Measurements from ENCODE around the gene CXCR3. TPM values are rescaled to one million over a fixed set of nuclear protein-coding genes. Genes with fewer than 3 reads are reported as not detected.
"Not testable (repeated sequence)": the region's sequence is repeated elsewhere in the genome, so short reads cannot be mapped to it uniquely, and the experiment has no call there.

Gene CXCR3
- total and polyA plus RNA-seq, 7 experiments from 2014 or later = 0.84 to 70.5 (median 1.5) TPM

GRCh38 chrX:71593210-71593609 is 25.1 kb downstream of the CXCR3 start:
- not testable (repeated sequence) for H3K4me3 ChIP-seq (ENCODE audit: low read length); H3K27me3 Mint-ChIP-seq; H3K27ac Mint-ChIP-seq

DNA sequence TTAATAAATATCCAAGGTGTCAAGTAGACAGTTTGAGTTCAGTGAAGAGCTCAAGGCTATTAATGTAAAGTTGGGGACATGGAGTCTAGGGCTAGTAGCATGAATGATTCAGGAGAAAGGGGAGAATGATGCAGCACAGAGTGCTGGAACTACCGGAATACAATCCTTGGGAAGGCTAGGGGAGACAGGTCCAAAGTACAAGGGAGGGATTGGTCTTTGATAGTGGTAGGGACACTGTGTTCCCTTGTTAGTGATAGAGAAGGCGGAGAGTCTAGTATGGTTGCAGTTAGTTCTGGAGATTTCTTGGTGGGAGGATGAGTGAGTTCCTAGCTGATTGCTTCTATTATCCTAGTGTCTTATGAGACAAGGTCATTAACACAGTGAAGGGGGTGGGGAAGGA is 31.4 kb downstream of the CXCR3 start:
- Histone ChIP-seq H3K4me3 (ENCODE audit: low read length) (no peak overlapping the region), H3K27me3 (ENCODE audit: control insufficient read depth in 2 of 2, insufficient read depth in 2 of 2, low read length in 2 of 2) (no peaks in the 10 kb centered on the region), H3K27ac (ENCODE audit: low read depth, low read length) (no peak overlapping the region), H3K36me3 (ENCODE audit: control insufficient read depth in 2 of 3, insufficient read depth in 3 of 3, low read length in 3 of 3) (no peaks in the 10 kb centered on the region), H3K9me3 (ENCODE audit: control insufficient read depth in 2 of 3, low read length in 3 of 3) (no peaks in the 10 kb centered on the region), H3K4me1 (ENCODE audit: control insufficient read depth in 2 of 2, insufficient read depth in 2 of 2, low read length in 2 of 2) (no peaks in the 10 kb centered on the region)
- ChIA-PET POLR2A (no interaction called here), CTCF (no interaction called here)
- H3K9me3 Mint-ChIP-seq = no peaks in the 10 kb centered on the region
- peak overlapping the region in 4 of 9 donors; percentile 1 to 21 (median 14) for H3K27ac Mint-ChIP-seq
- peaks cover 0 to 7% (median 2%) of the 10 kb centered on the region in 7 donors for H3K4me1 Mint-ChIP-seq
- no peak overlapping the region for H3K4me3 Mint-ChIP-seq
- no peak for ATAC-seq
- no peak for DNase-seq
- no peaks in the 10 kb centered on the region for H3K27me3 Mint-ChIP-seq
- H3K36me3 Mint-ChIP-seq = peaks cover 0 to 6% (median 0%) of the 10 kb centered on the region in 5 donors
- intact Hi-C loops (cut with micrococcal nuclease) = no loop called here

More at GRCh38 chrX:71593210-71593609, 25.1 kb downstream of the CXCR3 start:
- intact Hi-C loops (cut with micrococcal nuclease); CTCF ChIA-PET; ATAC-seq; H3K27me3 ChIP-seq (ENCODE audit: control insufficient read depth in 2 of 2, insufficient read depth in 2 of 2, low read length in 2 of 2); H3K9me3 ChIP-seq (ENCODE audit: control insufficient read depth in 2 of 3, low read length in 3 of 3); H3K9me3 Mint-ChIP-seq; H3K4me1 ChIP-seq (ENCODE audit: control insufficient read depth in 2 of 2, insufficient read depth in 2 of 2, low read length in 2 of 2); H3K4me3 Mint-ChIP-seq; H3K4me1 Mint-ChIP-seq; DNase-seq; H3K27ac ChIP-seq (ENCODE audit: low read depth, low read length); POLR2A ChIA-PET: not testable (repeated sequence)
- peaks cover 4 to 11% (median 10%) of the 10 kb centered on the region in 5 donors for H3K36me3 Mint-ChIP-seq
- H3K36me3 ChIP-seq (ENCODE audit: control insufficient read depth in 2 of 3, insufficient read depth in 3 of 3, low read length in 3 of 3) = peaks cover 0 to 10% (median 0%) of the 10 kb centered on the region in 3 experiments

DNA sequence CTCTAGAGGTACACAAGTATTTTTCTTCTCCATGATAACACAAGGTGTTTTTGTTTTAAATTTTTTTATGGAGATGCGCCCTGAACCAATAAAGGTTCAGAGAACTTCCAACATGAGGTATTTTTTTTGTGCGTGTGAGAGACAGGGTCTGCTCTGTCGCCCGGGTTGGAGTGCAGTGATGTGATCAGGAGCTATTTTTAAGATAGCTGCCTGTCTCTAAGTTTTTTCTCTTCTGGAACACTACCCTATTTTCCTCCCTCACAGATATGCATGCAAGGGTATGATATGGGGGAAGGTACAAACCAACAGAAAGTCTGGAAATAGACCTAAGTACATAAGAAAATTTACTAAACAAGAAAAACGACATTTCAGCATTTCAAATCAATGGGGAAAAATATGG is 37.1 kb downstream of the CXCR3 start:
- Mint-ChIP-seq H3K4me1 (peaks cover 0 to 7% (median 2%) of the 10 kb centered on the region in 7 donors), H3K9me3 (peaks cover 0 to 3% (median 0%) of the 10 kb centered on the region in 11 donors), H3K36me3 (peaks cover 0 to 10% (median 3%) of the 10 kb centered on the region in 5 donors), H3K27me3 (no peaks in the 10 kb centered on the region), H3K27ac (peak overlapping the region in 1 of 9 donors; percentile 45), H3K4me3 (no peak overlapping the region)
- Histone ChIP-seq H3K36me3 (ENCODE audit: control insufficient read depth in 2 of 3, insufficient read depth in 3 of 3, low read length in 3 of 3) (peaks cover 0 to 3% (median 0%) of the 10 kb centered on the region in 3 experiments), H3K4me3 (ENCODE audit: low read length) (no peak overlapping the region), H3K27ac (ENCODE audit: low read depth, low read length) (no peak overlapping the region), H3K4me1 (ENCODE audit: control insufficient read depth in 2 of 2, insufficient read depth in 2 of 2, low read length in 2 of 2) (no peaks in the 10 kb centered on the region), H3K27me3 (ENCODE audit: control insufficient read depth in 2 of 2, insufficient read depth in 2 of 2, low read length in 2 of 2) (no peaks in the 10 kb centered on the region), H3K9me3 (ENCODE audit: control insufficient read depth in 2 of 3, low read length in 3 of 3) (no peaks in the 10 kb centered on the region)
- no peak for DNase-seq
- POLR2A ChIA-PET = no interaction called here
- CTCF ChIA-PET = no interaction called here
- no peak for ATAC-seq
- intact Hi-C loops (cut with micrococcal nuclease) = loop anchor here (5.0 kb wide), 1 partner anchor 71 kb away; no protein-coding TSS in a partner anchor

GRCh38 chrX:71579990-71580380 is 38.3 kb downstream of the CXCR3 start:
- Histone ChIP-seq H3K4me3 (ENCODE audit: low read length) (no peak overlapping the region), H3K27ac (ENCODE audit: low read depth, low read length) (no peak overlapping the region), H3K9me3 (ENCODE audit: control insufficient read depth in 2 of 3, low read length in 3 of 3) (no peaks in the 10 kb centered on the region), H3K4me1 (ENCODE audit: control insufficient read depth in 2 of 2, insufficient read depth in 2 of 2, low read length in 2 of 2) (no peaks in the 10 kb centered on the region), H3K27me3 (ENCODE audit: control insufficient read depth in 2 of 2, insufficient read depth in 2 of 2, low read length in 2 of 2) (no peaks in the 10 kb centered on the region), H3K36me3 (ENCODE audit: control insufficient read depth in 2 of 3, insufficient read depth in 3 of 3, low read length in 3 of 3) (peaks cover 3 to 12% (median 5%) of the 10 kb centered on the region in 3 experiments)
- ChIA-PET POLR2A (no interaction called here), CTCF (no interaction called here)
- H3K4me1 Mint-ChIP-seq = peaks cover 0 to 6% (median 0%) of the 10 kb centered on the region in 7 donors
- DNase-seq (no peak), ATAC-seq (no peak)
- no peaks in the 10 kb centered on the region for H3K27me3 Mint-ChIP-seq
- peaks cover 0 to 3% (median 0%) of the 10 kb centered on the region in 11 donors for H3K9me3 Mint-ChIP-seq
- H3K27ac Mint-ChIP-seq = no peak overlapping the region
- no peak overlapping the region for H3K4me3 Mint-ChIP-seq
- intact Hi-C loops (cut with micrococcal nuclease) = loop anchor here (5.0 kb wide), 1 partner anchor 72 kb away; no protein-coding TSS in a partner anchor
- H3K36me3 Mint-ChIP-seq = peaks cover 0 to 10% (median 3%) of the 10 kb centered on the region in 5 donors

GRCh38 chrX:71579136-71579989 is 38.9 kb downstream of the CXCR3 start:
- H3K27me3 ChIP-seq (ENCODE audit: control insufficient read depth in 2 of 2, insufficient read depth in 2 of 2, low read length in 2 of 2) = no peaks in the 10 kb centered on the region
- H3K27ac Mint-ChIP-seq = no peak overlapping the region
- H3K27me3 Mint-ChIP-seq = no peaks in the 10 kb centered on the region
- ATAC-seq (no peak), DNase-seq (no peak)
- H3K9me3 Mint-ChIP-seq = peaks cover 0 to 3% (median 0%) of the 10 kb centered on the region in 11 donors
- H3K4me1 Mint-ChIP-seq = peaks cover 0 to 6% (median 0%) of the 10 kb centered on the region in 7 donors
- H3K27ac ChIP-seq (ENCODE audit: low read depth, low read length) = no peak overlapping the region
- H3K4me3 ChIP-seq (ENCODE audit: low read length) = no peak overlapping the region
- H3K9me3 ChIP-seq (ENCODE audit: control insufficient read depth in 2 of 3, low read length in 3 of 3) = no peaks in the 10 kb centered on the region
- CTCF ChIA-PET = no interaction called here
- POLR2A ChIA-PET = interaction anchor here (1.0 kb wide), 1 partner anchor 42 kb away, joined by 3 read pairs; no protein-coding TSS in a partner anchor
- H3K4me1 ChIP-seq (ENCODE audit: control insufficient read depth in 2 of 2, insufficient read depth in 2 of 2, low read length in 2 of 2) = no peaks in the 10 kb centered on the region
- H3K36me3 ChIP-seq (ENCODE audit: control insufficient read depth in 2 of 3, insufficient read depth in 3 of 3, low read length in 3 of 3) = peaks cover 3 to 17% (median 5%) of the 10 kb centered on the region in 3 experiments
- no peak overlapping the region for H3K4me3 Mint-ChIP-seq
- peaks cover 0 to 11% (median 3%) of the 10 kb centered on the region in 5 donors for H3K36me3 Mint-ChIP-seq
- intact Hi-C loops (cut with micrococcal nuclease) = no loop called here

- Mint-ChIP-seq H3K4me3 (no peak within 1 kb of the TSS), H3K27me3 (no peaks in the 10 kb centered on the region), H3K27ac (peak within 1 kb of the TSS in 2 of 9 donors; percentile 39 to 78), H3K4me1 (peaks cover 0 to 10% (median 1%) of the 10 kb centered on the region in 7 donors), H3K9me3 (peaks cover 0 to 3% (median 0%) of the 10 kb centered on the region in 11 donors), H3K36me3 (peaks cover 0 to 17% (median 3%) of the 10 kb centered on the region in 5 donors)
- Histone ChIP-seq H3K4me3 (ENCODE audit: low read length) (no peak within 1 kb of the TSS), H3K27me3 (ENCODE audit: control insufficient read depth in 2 of 2, insufficient read depth in 2 of 2, low read length in 2 of 2) (no peaks in the 10 kb centered on the region), H3K4me1 (ENCODE audit: control insufficient read depth in 2 of 2, insufficient read depth in 2 of 2, low read length in 2 of 2) (no peaks in the 10 kb centered on the region), H3K9me3 (ENCODE audit: control insufficient read depth in 2 of 3, low read length in 3 of 3) (no peaks in the 10 kb centered on the region), H3K36me3 (ENCODE audit: control insufficient read depth in 2 of 3, insufficient read depth in 3 of 3, low read length in 3 of 3) (peaks cover 3 to 26% (median 9%) of the 10 kb centered on the region in 3 experiments), H3K27ac (ENCODE audit: low read depth, low read length) (no peak within 1 kb of the TSS)
- intact Hi-C loops (cut with micrococcal nuclease) = no loop called here
- no peak for DNase-seq
- ATAC-seq = no peak
- CTCF ChIA-PET = no interaction called here
- POLR2A ChIA-PET = interaction anchor here (1.0 kb wide), 1 partner anchor 41 kb away, joined by 3 read pairs; no protein-coding TSS in a partner anchor
Observed at GRCh38 chrX:71578253-71579135, 39.8 kb downstream of the CXCR3 start, which contains the start of gene GCNA. TSS of gene GCNA (plus strand) at chrX:71578437. CDS start at chrX:71580822, 2,385 bp downstream.
